A673 (cell line): ENCODE results near the gene CDK5RAP1. TPM values are rescaled to one million over a fixed set of nuclear protein-coding genes. Genes with fewer than 3 reads are reported as not detected.

Experiments
- BruUV-seq: library from RNA; stranded (reverse); fragments of 400-500 nt; replicated peaks from 2 replicates; lab custom pipeline; 2021; lab: Mats Ljungman, UMichigan
- CTCF ChIA-PET: fragments of 300-600 bp; sonication (Branson Sonifier 250); formaldehyde crosslinking; loops from one replicate; lab custom pipeline; 2022; ENCODE audit warnings: antibody characterized with exemption; lab: Charles Lee
- POLR2A ChIA-PET: fragments of 300-600 bp; sonication (Branson Sonifier 250); formaldehyde crosslinking; loops from one replicate; lab custom pipeline; 2022; ENCODE audit warnings: antibody characterized with exemption; ENCODE audit not compliant: low non-redundant PET; lab: Charles Lee
- DNase-seq: peaks from one replicate; pipeline ENCODE4 v3.0.0-alpha.2; 2015; ENCODE audit warnings: low spot score
- H3K27ac ChIP-seq: fragments of 200-600 bp; sonication (generic); 2 replicates; pipeline ENCODE4 v1.5.1; 2016; ENCODE audit warnings: mixed run types, low read depth, mild to moderate bottlenecking, mixed read lengths, antibody characterized with exemption, low read length; ENCODE audit not compliant: poor library complexity, severe bottlenecking
- H3K27me3 ChIP-seq: fragments of 200-600 bp; sonication (generic); replicated peaks from 2 replicates; pipeline ENCODE4 v1.6.1; 2017; ENCODE audit warnings: mixed run types, low read depth, mild to moderate bottlenecking, mixed read lengths, antibody characterized with exemption, low read length; ENCODE audit not compliant: insufficient read depth, poor library complexity
- H3K36me3 ChIP-seq: fragments of 200-600 bp; sonication (generic); 2 replicates; pipeline ENCODE4 v1.6.1; 2016; ENCODE audit warnings: mixed run types, mild to moderate bottlenecking, mixed read lengths, antibody characterized with exemption, low read length; ENCODE audit not compliant: insufficient read depth, poor library complexity, severe bottlenecking
- H3K4me1 ChIP-seq: fragments of 200-600 bp; sonication (generic); 2 replicates; pipeline ENCODE4 v1.6.1; 2017; ENCODE audit warnings: mixed run types, mild to moderate bottlenecking, mixed read lengths, antibody characterized with exemption, low read length; ENCODE audit not compliant: insufficient read depth, poor library complexity, severe bottlenecking
- H3K4me3 ChIP-seq: fragments of 200-600 bp; sonication (generic); 2 replicates; pipeline ENCODE4 v1.5.1; 2016; ENCODE audit warnings: low read depth, mixed run types, mild to moderate bottlenecking, mixed read lengths, low read length; ENCODE audit not compliant: poor library complexity, severe bottlenecking
- H3K9me3 ChIP-seq: fragments of 200-600 bp; sonication (generic); 2 replicates; pipeline ENCODE4 v1.6.1; 2016; ENCODE audit warnings: mixed run types, low read depth, mild to moderate bottlenecking, mixed read lengths, antibody characterized with exemption, low read length; ENCODE audit not compliant: poor library complexity, severe bottlenecking
- EZH2 ChIP-seq: fragments of 200-600 bp; sonication (generic); IDR thresholded peaks from 2 replicates; pipeline ENCODE4 v1.6.1; 2017; ENCODE audit warnings: borderline replicate concordance, low read depth, mild to moderate bottlenecking, mixed read lengths, antibody characterized with exemption, low read length; ENCODE audit not compliant: poor library complexity, severe bottlenecking
- intact Hi-C: fragments of 100-400 bp; cut with micrococcal nuclease; formaldehyde crosslinking; loops from one replicate; pipeline ENCODE4 v1.10.0; 2022; ENCODE audit not compliant: unreplicated experiment
- total RNA-seq: library from RNA; stranded (reverse); gene quantifications from 2 replicates; pipeline ENCODE4 v1.2.3, GENCODE V29; 2021
- TF ChIP-seq, protein P1 (sequence below): fragments of 300-800, 200-600 bp; sonication (generic); conservative IDR thresholded peaks from 2 replicates; pipeline ENCODE4 v1.5.1; 2017; ENCODE audit warnings: low read depth, mild to moderate bottlenecking, antibody characterized with exemption, low read length, moderate library complexity, mixed read lengths

Gene CDK5RAP1
- total RNA-seq, 1 experiment from 2014 or later, result 52.7 TPM

DNA sequence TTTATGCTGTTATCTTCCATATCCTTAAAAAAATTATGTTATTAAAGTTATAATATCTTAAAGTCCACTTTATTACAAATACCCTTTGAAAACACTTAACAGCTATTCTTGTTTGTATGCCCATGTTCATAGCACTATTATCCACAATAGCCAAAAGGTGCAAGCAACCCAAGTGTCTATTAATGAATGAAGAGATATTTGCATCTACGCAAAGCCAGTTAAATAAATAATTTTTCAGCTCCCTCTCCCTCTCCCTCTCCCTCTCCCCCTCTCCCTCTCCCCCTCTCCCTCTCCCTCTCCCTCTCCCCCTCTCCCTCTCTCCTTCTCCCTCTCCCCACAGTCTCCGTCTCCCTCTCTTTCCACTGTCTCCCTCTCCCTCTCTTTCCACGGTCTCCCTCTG, 13.1 kb downstream of the CDK5RAP1 start:
- TF ChIP-seq EZH2, result no peak
- TF ChIP-seq, protein P1, sequence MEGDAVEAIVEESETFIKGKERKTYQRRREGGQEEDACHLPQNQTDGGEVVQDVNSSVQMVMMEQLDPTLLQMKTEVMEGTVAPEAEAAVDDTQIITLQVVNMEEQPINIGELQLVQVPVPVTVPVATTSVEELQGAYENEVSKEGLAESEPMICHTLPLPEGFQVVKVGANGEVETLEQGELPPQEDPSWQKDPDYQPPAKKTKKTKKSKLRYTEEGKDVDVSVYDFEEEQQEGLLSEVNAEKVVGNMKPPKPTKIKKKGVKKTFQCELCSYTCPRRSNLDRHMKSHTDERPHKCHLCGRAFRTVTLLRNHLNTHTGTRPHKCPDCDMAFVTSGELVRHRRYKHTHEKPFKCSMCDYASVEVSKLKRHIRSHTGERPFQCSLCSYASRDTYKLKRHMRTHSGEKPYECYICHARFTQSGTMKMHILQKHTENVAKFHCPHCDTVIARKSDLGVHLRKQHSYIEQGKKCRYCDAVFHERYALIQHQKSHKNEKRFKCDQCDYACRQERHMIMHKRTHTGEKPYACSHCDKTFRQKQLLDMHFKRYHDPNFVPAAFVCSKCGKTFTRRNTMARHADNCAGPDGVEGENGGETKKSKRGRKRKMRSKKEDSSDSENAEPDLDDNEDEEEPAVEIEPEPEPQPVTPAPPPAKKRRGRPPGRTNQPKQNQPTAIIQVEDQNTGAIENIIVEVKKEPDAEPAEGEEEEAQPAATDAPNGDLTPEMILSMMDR, result no peak
- Histone ChIP-seq H3K27ac (no peak overlapping the region), H3K27me3 (no peaks in the 10 kb centered on the region), H3K4me1 (peaks cover 15% of the 10 kb centered on the region), H3K4me3 (no peak overlapping the region), H3K9me3 (no peaks in the 10 kb centered on the region), H3K36me3 (peaks cover 24% of the 10 kb centered on the region)
- ChIA-PET CTCF (no interaction called here), POLR2A (no interaction called here)
- DNase-seq, result no peak
- intact Hi-C loops, result no loop called here
- no TSS peak for BruUV-seq

DNA sequence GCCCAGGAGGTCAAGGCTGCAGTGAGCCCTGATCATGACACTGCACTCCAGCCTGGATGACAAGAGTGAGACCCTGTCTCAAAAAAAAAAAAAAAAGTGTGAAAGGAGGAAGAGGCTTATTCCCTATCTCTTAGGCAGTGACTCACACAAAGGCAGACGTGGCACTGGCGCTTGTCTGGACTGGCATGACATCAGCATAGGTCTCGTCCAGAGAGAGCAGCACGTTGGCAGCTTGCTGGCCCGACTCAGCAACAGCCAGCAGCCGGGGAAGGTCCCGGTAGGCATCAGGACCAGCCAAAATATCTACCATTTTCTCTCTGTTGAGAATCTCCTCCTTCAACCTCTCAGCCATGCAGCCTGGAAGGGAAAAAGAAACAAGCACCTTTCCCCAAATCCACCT, 14.1 kb downstream of the CDK5RAP1 start:
- Histone ChIP-seq H3K9me3 (no peaks in the 10 kb centered on the region), H3K4me1 (peaks cover 9% of the 10 kb centered on the region), H3K4me3 (no peak overlapping the region), H3K27ac (no peak overlapping the region), H3K27me3 (no peaks in the 10 kb centered on the region), H3K36me3 (peaks cover 26% of the 10 kb centered on the region)
- intact Hi-C loops, result no loop called here
- ChIA-PET CTCF (no interaction called here), POLR2A (no interaction called here)
- BruUV-seq, result no TSS peak
- TF ChIP-seq, protein P1, result no peak
- TF ChIP-seq EZH2, result no peak
- DNase-seq, result no peak

DNA sequence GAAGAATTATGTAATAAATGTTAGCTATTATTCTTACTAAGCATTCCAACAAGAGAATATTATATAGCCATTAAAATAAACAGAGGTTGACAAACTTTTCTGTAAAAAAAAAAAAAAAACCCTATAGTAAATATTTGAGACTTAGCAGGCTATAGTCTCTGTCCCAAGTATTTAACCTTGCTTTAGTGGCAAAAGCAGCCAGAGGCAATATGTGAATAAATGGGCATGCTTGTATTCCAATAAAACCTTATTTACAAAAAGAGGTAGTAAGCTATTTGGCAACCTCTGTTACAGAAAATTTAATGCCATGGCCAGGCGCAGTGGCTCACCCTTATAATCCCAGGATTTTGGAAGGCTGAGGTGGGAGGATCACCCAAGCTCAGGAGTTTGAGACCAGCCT, 14.6 kb downstream of the CDK5RAP1 start:
- H3K36me3 ChIP-seq, result peaks cover 31% of the 10 kb centered on the region
- BruUV-seq, result no TSS peak
- H3K9me3 ChIP-seq, result no peaks in the 10 kb centered on the region
- POLR2A ChIA-PET, result no interaction called here
- no peak overlapping the region for H3K4me3 ChIP-seq
- H3K27ac ChIP-seq, result no peak overlapping the region
- peaks cover 4% of the 10 kb centered on the region for H3K4me1 ChIP-seq
- DNase-seq, result no peak
- TF ChIP-seq EZH2, result no peak
- TF ChIP-seq, protein P1, result no peak
- H3K27me3 ChIP-seq, result no peaks in the 10 kb centered on the region
- intact Hi-C loops, result no loop called here
- CTCF ChIA-PET, result no interaction called here
